Measurements from ENCODE around the gene PLCG2. TPM values are rescaled to one million over a fixed set of nuclear protein-coding genes. Genes with fewer than 3 reads are reported as not detected.

PLCG2 gene
- total RNA-seq, 2 experiments from 2014 or later, result 13.5 to 15.2 TPM

GRCh38 chr16:81860287-81861266 is 81.5 kb downstream of the PLCG2 start:
- DNase-seq (no peak), ATAC-seq (ENCODE audit: low read depth) (no peak)
- no peaks in the 10 kb centered on the region for H3K27me3 Mint-ChIP-seq
- POLR2A ChIA-PET, result no interaction called here
- no peaks in the 10 kb centered on the region for H3K36me3 Mint-ChIP-seq
- peaks cover 4% of the 10 kb centered on the region for H3K4me1 Mint-ChIP-seq
- H3K4me3 Mint-ChIP-seq, result no peak overlapping the region
- no peaks in the 10 kb centered on the region for H3K9me3 Mint-ChIP-seq
- no peak overlapping the region for H3K27ac Mint-ChIP-seq

GRCh38 chr16:81861503-81861902 is 82.4 kb downstream of the PLCG2 start:
- H3K27me3 Mint-ChIP-seq, result no peaks in the 10 kb centered on the region
- H3K27ac Mint-ChIP-seq, result no peak overlapping the region
- POLR2A ChIA-PET, result no interaction called here
- DNase-seq (no peak), ATAC-seq (ENCODE audit: low read depth) (no peak)
- no peaks in the 10 kb centered on the region for H3K36me3 Mint-ChIP-seq
- peaks cover 4% of the 10 kb centered on the region for H3K4me1 Mint-ChIP-seq
- no peak overlapping the region for H3K4me3 Mint-ChIP-seq
- no peaks in the 10 kb centered on the region for H3K9me3 Mint-ChIP-seq

DNA sequence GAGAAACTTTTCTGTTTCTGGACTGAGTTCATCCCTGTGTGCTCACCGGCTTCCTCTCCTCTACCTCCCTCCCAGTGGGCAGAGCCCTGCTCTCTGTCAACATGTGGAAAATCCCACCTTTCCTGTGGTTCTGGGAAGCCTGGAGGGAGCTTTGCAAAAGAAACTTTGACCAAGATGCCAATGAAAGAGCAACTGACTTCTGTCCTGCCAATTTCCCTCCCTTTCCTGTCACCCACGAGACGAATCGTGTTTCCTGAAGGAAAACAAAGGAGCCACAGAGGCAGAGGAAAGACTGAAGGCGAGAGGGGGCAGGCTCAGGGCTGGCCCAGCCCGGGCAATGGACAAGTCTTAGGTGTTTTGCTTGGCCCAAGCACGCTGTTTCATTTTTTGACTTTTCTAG is 82.8 kb downstream of the PLCG2 start:
- Mint-ChIP-seq H3K36me3 (no peaks in the 10 kb centered on the region), H3K9me3 (no peaks in the 10 kb centered on the region), H3K4me1 (peaks cover 4% of the 10 kb centered on the region), H3K27ac (no peak overlapping the region), H3K27me3 (no peaks in the 10 kb centered on the region), H3K4me3 (no peak overlapping the region)
- ATAC-seq (ENCODE audit: low read depth), result no peak
- no peak for DNase-seq
- POLR2A ChIA-PET, result no interaction called here

DNA sequence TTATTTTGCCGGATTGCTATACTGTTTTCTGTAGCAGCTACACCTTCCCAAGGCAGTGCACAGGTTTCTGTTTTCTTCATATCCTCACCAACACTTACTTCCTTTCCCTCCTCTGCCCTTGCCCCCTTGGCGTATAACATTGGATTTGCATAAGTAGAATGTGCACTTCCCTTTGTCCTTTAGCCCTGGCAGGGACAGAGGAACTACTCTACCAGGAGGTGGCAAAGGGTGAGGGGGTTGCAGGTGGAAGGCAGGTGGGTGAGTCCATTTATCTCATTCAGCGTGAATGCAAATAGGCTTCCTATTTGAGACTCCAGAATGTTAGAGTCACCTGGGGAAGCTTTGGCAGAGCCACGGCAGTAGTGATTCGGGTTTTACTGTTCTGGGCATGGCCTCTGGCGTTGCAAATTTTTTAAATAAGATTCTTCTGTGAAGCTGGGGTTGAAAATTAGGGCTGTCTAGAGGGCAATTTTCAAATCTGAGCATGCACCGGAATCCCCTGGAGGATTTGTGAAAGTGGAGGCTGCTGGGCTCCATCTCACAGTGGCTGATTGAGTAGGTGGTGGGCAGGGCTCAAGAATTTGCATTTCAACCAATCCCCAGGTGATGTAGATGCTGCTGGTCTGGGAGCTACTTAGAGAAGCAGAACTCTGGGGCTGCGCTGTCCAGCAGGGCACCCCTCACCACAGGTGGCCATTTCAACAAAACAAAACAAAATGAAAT is 84.7 kb downstream of the PLCG2 start:
- DNase-seq (no peak), ATAC-seq (ENCODE audit: low read depth) (no peak)
- H3K9me3 Mint-ChIP-seq, result no peaks in the 10 kb centered on the region
- H3K4me3 Mint-ChIP-seq, result no peak overlapping the region
- peaks cover 4% of the 10 kb centered on the region for H3K4me1 Mint-ChIP-seq
- no peaks in the 10 kb centered on the region for H3K27me3 Mint-ChIP-seq
- POLR2A ChIA-PET, result no interaction called here
- H3K36me3 Mint-ChIP-seq, result no peaks in the 10 kb centered on the region
- no peak overlapping the region for H3K27ac Mint-ChIP-seq

DNA sequence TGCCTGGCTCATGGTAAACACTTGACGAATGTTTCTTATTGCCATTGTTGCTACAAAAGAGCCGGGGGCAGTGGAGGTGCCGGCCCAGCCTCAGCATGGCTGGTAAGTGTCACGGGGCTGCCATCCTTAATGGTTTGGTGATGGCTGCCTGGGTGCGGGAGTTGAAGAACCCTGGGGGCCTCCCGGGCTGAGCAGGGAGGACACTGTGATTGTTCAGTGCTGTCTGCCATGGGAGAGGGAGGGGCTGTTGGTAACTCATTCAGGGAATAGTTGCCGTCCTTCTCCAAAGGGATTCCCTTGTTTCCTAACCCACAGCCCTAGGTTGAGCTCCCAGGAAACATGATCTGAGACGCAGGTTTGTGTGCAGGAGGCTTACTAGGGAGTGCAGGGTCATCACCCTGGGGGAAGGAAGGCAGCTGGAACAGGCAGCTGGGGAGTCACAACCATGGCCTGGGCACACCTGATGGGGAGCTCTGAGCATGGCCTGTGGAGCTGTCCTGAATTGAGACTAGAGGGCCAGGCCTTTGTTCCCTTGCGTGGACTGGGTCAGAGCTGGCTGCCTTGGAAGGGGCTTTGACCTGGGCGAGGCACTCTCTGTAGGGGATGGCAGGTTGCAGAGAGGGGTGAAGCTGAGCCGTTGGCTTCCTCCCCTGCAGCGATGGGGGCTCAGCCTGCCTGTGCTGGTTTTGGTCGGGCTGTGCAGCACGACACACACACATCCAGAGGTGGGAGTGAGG is 85.7 kb downstream of the PLCG2 start:
- Mint-ChIP-seq H3K27me3 (no peaks in the 10 kb centered on the region), H3K4me3 (no peak overlapping the region), H3K9me3 (no peaks in the 10 kb centered on the region), H3K4me1 (peaks cover 4% of the 10 kb centered on the region), H3K27ac (no peak overlapping the region), H3K36me3 (no peaks in the 10 kb centered on the region)
- POLR2A ChIA-PET, result no interaction called here
- ATAC-seq (ENCODE audit: low read depth) (no peak), DNase-seq (no peak)

DNA sequence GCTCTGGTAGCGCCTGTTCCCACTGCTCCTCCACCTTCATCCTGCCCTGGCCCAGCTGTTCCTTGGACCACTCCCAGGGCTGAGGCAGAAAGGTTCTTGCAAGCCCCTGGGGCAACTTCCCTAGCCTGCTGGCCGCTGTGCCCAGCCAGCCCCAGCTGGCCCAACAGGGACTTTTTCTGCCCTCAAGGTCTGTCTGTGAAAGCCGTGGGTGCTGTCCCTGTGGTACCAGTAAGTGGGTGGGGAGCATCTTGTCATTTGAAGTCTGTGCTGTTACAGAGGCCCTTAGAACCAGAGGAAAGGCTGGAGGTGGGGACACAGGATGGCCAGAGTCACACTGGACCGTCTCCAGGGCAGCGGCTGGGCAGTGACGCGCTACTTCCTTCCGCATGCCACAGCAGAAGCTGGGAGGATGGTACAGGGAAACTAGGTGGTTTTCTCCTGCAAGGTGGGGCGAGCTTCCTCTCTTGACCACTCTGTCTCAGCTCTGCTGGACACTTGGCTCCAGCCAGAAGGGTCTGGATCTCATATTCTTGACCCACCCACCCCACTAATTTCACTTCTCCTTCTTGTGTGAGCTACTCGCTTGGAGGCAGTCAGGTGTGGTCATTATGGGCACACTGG is 87.8 kb downstream of the PLCG2 start:
- H3K27ac Mint-ChIP-seq, result no peak overlapping the region

GRCh38 chr16:81868057-81868748 is 89.1 kb downstream of the PLCG2 start:
- ATAC-seq (ENCODE audit: low read depth) (no peak), DNase-seq (no peak)
- Mint-ChIP-seq H3K36me3 (no peaks in the 10 kb centered on the region), H3K27ac (no peak overlapping the region), H3K4me1 (peaks cover 9% of the 10 kb centered on the region), H3K4me3 (no peak overlapping the region), H3K27me3 (no peaks in the 10 kb centered on the region), H3K9me3 (no peaks in the 10 kb centered on the region)
- POLR2A ChIA-PET, result no interaction called here

More for the DNA sequence above, 87.8 kb downstream of the PLCG2 start:
- H3K27me3 Mint-ChIP-seq, result no peaks in the 10 kb centered on the region
- no peak for ATAC-seq (ENCODE audit: low read depth)
- POLR2A ChIA-PET, result no interaction called here
- no peaks in the 10 kb centered on the region for H3K36me3 Mint-ChIP-seq
- H3K4me1 Mint-ChIP-seq, result no peaks in the 10 kb centered on the region
- no peak overlapping the region for H3K4me3 Mint-ChIP-seq
- H3K9me3 Mint-ChIP-seq, result no peaks in the 10 kb centered on the region
- no peak for DNase-seq

DNA sequence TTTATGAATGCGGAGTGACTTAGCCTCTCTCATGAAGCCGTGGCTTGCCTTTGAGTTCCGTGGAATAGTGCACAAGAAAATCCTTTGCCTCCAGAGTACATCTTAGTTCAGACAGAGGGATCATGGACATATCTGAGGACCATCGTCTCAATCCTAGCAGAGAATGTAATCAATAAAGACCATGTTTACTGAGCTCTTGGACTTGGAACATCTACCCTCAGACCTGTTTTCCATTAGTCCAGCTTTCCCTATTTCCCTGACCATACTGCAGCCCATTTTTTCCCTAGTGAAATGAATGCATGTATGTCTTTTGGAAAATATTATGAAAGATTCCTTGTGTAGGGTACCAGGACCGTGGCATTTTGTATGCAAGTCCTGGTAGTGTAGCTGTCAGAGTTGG is 90.2 kb downstream of the PLCG2 start:
- no peaks in the 10 kb centered on the region for H3K9me3 Mint-ChIP-seq
- H3K36me3 Mint-ChIP-seq, result no peaks in the 10 kb centered on the region
- H3K4me3 Mint-ChIP-seq, result no peak overlapping the region
- POLR2A ChIA-PET, result no interaction called here
- ATAC-seq (ENCODE audit: low read depth) (no peak), DNase-seq (no peak)
- H3K27me3 Mint-ChIP-seq, result no peaks in the 10 kb centered on the region
- H3K4me1 Mint-ChIP-seq, result peaks cover 13% of the 10 kb centered on the region
- no peak overlapping the region for H3K27ac Mint-ChIP-seq

- Mint-ChIP-seq H3K36me3 (no peaks in the 10 kb centered on the region), H3K27me3 (no peaks in the 10 kb centered on the region), H3K27ac (no peak overlapping the region), H3K4me1 (peaks cover 13% of the 10 kb centered on the region), H3K4me3 (no peak overlapping the region), H3K9me3 (no peaks in the 10 kb centered on the region)
- POLR2A ChIA-PET, result interaction anchor here (1.2 to 1.3 kb wide), 3 partner anchors 50 to 94 kb away, joined by 4 read pairs; no protein-coding TSS in a partner anchor
- DNase-seq, result no peak
- ATAC-seq (ENCODE audit: low read depth), result no peak
These were observed 94.1 kb downstream of the PLCG2 start for GRCh38 chr16:81873206-81873605.

- ATAC-seq (ENCODE audit: low read depth) (peak; percentile 86), DNase-seq (peak; percentile 65)
- Mint-ChIP-seq H3K4me3 (no peak overlapping the region), H3K9me3 (no peaks in the 10 kb centered on the region), H3K4me1 (peaks cover 13% of the 10 kb centered on the region), H3K27me3 (no peaks in the 10 kb centered on the region), H3K36me3 (no peaks in the 10 kb centered on the region), H3K27ac (no peak overlapping the region)
- POLR2A ChIA-PET, result interaction anchor here (1.2 to 1.3 kb wide), 3 partner anchors 51 to 94 kb away, joined by 4 read pairs; no protein-coding TSS in a partner anchor
These were observed 95.0 kb downstream of the PLCG2 start for GRCh38 chr16:81873843-81874752.

DNA sequence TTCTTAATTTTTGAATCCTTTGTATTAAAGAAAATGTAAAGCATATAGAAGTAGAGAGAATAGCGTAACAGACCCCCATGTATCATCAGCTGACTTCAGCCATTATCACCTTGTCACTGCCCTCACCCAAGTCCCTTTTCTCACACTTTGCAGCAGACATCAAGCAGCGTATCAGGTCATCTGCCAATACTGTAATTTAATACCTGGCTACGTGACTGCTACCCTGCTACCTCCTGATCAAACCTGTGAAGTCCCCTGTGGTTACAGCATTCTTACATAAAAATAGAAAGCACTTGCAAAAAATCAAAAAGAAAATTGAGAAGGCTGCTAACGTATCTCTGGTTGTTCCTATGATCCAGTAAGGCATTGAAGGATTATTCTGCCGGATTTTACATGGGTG is 96.4 kb downstream of the PLCG2 start:
- Mint-ChIP-seq H3K27me3 (no peaks in the 10 kb centered on the region), H3K4me3 (no peak overlapping the region), H3K9me3 (no peaks in the 10 kb centered on the region), H3K27ac (no peak overlapping the region), H3K4me1 (peaks cover 13% of the 10 kb centered on the region), H3K36me3 (no peaks in the 10 kb centered on the region)
- POLR2A ChIA-PET, result no interaction called here
- no peak for ATAC-seq (ENCODE audit: low read depth)
- DNase-seq, result no peak

Measured in activated naive CD8-positive, alpha-beta T cell treated with anti-CD3 and anti-CD28 coated beads, Interleukin-2, amount 10 ng/mL, durations not matched to agents 7 days and 5 days (primary cell).